GM21423 (cell line): Measurements from ENCODE around the gene CHD9.
"Not testable (repeated sequence)": the region's sequence is repeated elsewhere in the genome, so short reads cannot be mapped to it uniquely, and the experiment has no call there.

Source experiments
- ATAC-seq: cut with Tn5 transposase; IDR thresholded peaks from one replicate; pipeline ENCODE4 v1.9.1; 2021; ENCODE audit warnings: mild to moderate bottlenecking, moderate library complexity; ENCODE audit not compliant: unreplicated experiment

CHD9 gene

GRCh38 chr16:53054670-53055485 lies at the start of gene CHD9:
Gene CHD9, plus strand, starts transcription at chr16:53054991. Its CDS starts 101,099 bp downstream, at chr16:53156090.
- peak; percentile 77 for ATAC-seq

- no peak for ATAC-seq
These were observed 47.7 kb upstream of the CHD9 start for GRCh38 chr16:53007095-53007494.

GRCh38 chr16:53014287-53014686 lies 40.5 kb upstream of the CHD9 start:
- ATAC-seq = no peak

GRCh38 chr16:53018834-53019416 lies 35.9 kb upstream of the CHD9 start:
- no peak for ATAC-seq

DNA sequence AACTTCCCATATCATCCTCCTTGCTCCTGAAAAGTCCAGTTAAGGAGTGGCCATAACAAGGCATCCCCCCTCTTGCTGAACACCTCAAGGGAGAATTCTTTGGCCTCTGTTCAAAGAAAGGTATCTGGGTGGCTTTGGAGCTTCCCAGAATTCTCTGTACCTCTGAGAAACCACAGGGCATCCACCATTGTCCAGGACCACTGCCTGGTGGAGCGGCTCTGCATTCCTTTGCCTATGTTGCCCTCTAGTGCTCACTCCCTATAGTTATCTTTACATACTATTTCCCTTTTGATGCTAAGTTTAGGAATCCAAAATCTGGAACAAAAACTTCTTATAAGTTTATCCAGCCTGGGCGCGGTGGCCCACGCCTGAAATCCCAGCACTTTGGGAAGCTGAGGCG lies 32.4 kb upstream of the CHD9 start:
- no peak for ATAC-seq

GRCh38 chr16:53024045-53024444 lies 30.7 kb upstream of the CHD9 start:
- ATAC-seq = no peak

- no peak for ATAC-seq
These were observed 24.8 kb upstream of the CHD9 start for GRCh38 chr16:53029971-53030370.

DNA sequence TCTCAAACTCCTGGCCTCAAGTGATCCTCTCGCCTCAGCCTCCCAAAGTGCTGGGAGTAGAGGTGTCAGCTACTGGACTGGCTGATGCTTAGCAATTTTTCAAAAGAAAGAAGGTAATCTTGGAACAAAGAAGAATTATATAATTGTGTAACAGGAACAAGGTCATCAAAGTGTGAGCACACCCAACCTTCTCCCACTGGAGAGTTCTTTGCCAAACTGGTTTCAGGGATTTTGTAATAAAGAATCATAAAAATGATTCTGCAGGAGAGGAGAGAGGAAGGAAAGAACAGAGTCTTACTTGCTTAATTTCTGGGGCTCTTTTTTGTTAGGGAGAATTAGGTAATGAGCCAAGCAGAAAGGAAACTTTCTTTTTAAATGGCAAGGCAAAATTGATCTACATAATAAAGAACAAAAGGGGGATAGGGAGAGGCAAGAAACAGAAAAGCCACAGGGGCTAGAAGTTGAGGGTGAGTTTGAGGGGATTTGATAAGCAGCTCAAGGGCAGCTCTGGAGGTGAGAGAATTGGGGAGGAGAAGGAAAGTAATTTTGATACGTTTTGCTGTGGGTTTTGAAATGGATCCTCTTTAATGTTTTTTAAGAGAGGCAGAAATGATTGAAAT lies 23.4 kb upstream of the CHD9 start:
- no peak for ATAC-seq

- ATAC-seq = no peak
These were observed 20.5 kb upstream of the CHD9 start for GRCh38 chr16:53034306-53034705.

- ATAC-seq = no peak
These were observed 19.4 kb upstream of the CHD9 start for GRCh38 chr16:53035176-53035942.

GRCh38 chr16:53036066-53036465 lies 18.7 kb upstream of the CHD9 start:
- ATAC-seq = no peak

DNA sequence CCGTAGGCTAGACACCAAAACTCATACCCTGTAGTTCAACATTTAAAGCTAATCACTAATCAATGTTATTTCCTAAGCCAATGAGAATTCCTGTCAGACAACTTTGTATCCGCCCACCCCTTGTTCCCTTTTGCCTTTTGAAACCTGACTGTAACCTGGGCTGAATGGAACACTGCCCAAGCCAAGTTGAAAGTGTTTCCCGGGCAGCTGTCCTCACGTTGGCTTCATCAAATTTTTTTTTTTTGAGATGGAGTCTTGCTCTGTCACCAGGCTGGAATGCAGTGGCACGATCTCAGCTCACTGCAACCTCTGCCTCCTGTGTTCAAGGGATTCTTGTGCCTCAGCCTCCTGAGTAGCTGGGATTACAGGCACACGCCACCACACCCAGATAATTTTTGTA lies 18.1 kb upstream of the CHD9 start:
- not testable (repeated sequence) for ATAC-seq

- no peak for ATAC-seq
These were observed 14.0 kb upstream of the CHD9 start for GRCh38 chr16:53040788-53041187.

- ATAC-seq = no peak
These were observed 13.3 kb upstream of the CHD9 start for GRCh38 chr16:53041320-53042051.

GRCh38 chr16:53042235-53042701 lies 12.5 kb upstream of the CHD9 start:
- no peak for ATAC-seq

GRCh38 chr16:53043428-53043831 lies 11.4 kb upstream of the CHD9 start:
- ATAC-seq = no peak

DNA sequence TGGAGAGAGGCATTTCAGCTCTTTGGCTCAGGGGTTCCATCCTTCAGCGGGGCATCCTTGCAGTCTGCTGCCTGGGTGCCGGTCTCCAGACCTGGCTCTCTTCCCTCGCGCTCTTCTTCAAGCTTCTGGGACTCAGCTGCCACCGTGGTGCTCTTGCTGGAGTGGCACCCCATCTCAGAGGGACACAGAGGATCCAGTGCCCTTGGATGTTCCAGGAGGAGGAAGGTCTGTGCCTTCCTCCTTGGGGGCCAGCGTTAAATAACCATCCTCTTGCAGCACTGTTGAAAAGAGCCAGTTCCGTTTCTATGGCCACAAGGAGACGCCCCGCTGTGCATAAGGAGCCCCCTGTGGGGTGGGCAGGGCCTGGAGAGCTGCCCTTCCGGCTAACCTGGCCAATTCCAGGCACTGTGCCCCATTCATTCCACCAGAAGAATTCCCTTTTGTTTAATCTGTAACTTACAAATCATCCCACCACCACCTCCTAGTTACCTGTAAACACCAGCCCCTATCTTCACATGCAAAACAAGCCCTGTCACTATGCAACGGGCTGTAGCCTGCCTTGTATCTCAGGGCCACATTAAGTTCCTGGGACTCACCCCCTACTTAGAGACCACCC lies 10.7 kb upstream of the CHD9 start:
- ATAC-seq = no peak

- ATAC-seq = no peak
These were observed 9.2 kb upstream of the CHD9 start for GRCh38 chr16:53045341-53046220.

DNA sequence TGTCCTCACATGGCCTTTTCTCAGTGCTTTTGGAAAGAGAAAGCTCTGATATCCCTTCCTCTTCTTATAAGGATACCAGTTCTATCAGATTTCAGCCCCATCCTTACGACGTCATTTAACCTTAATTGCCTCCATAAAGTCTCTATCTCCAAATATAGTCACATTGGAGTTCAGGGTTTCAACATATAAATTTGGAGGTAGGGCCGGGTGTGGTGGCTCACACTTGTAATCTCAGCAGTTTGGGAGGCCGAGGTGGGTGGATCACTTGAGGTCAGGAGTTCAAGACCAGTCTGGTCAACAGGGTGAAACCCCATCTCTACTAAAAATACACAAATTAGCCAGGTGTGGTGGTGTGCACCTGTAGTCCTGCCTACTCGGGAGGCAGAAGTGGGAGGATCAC lies 7.3 kb upstream of the CHD9 start:
- not testable (repeated sequence) for ATAC-seq
